Loucy (cell line): ENCODE measurements around the gene EFS.

Experiments
- H2AFZ ChIP-seq: fragments of 200-600 bp; sonication (generic); 2 replicates; pipeline ENCODE4 v1.6.0; 2016; ENCODE audit warnings: antibody characterized with exemption, mild to moderate bottlenecking, low read length, moderate library complexity
- H3F3A ChIP-seq: fragments of 200-600 bp; 2 replicates; pipeline ENCODE4 v1.6.0; 2016; ENCODE audit warnings: antibody characterized with exemption, low read depth, mild to moderate bottlenecking
- H3K27me3 ChIP-seq: fragments of 200-600 bp; sonication (generic); 2 replicates; pipeline ENCODE4 v1.6.1; 2014; ENCODE audit warnings: low read length, mild to moderate bottlenecking; ENCODE audit not compliant: insufficient read depth, poor library complexity, severe bottlenecking
- H3K36me3 ChIP-seq: fragments of 200-600 bp; sonication (generic); 2 replicates; pipeline ENCODE4 v1.6.1; 2016; ENCODE audit warnings: low read length; ENCODE audit not compliant: insufficient read depth
- H3K4me1 ChIP-seq: fragments of 200-600 bp; sonication (generic); 2 replicates; pipeline ENCODE4 v1.5.1; 2014; ENCODE audit warnings: low read length, mild to moderate bottlenecking; ENCODE audit not compliant: insufficient read depth, poor library complexity, severe bottlenecking
- H3K4me2 ChIP-seq: fragments of 200-600 bp; sonication (generic); 2 replicates; pipeline ENCODE4 v1.6.0; 2014; ENCODE audit warnings: antibody characterized with exemption, low read length, low read depth, mild to moderate bottlenecking; ENCODE audit not compliant: poor library complexity, severe bottlenecking
- H3K4me3 ChIP-seq: fragments of 200-600 bp; sonication (generic); 2 replicates; pipeline ENCODE4 v1.5.1; 2014; ENCODE audit warnings: low read length, mild to moderate bottlenecking, mixed read lengths; ENCODE audit not compliant: poor library complexity, severe bottlenecking
- H3K79me2 ChIP-seq: fragments of 200-600 bp; sonication (generic); 2 replicates; pipeline ENCODE4 v1.6.1; 2014; ENCODE audit warnings: low read length; ENCODE audit not compliant: insufficient read depth
- H3K9ac ChIP-seq: fragments of 200-600 bp; sonication (generic); 2 replicates; pipeline ENCODE4 v1.6.0; 2014; ENCODE audit warnings: mild to moderate bottlenecking, low read depth, low read length, moderate library complexity; ENCODE audit not compliant: poor library complexity, severe bottlenecking
- H3K9me2 ChIP-seq: fragments of 200-600 bp; sonication (generic); replicated peaks from 2 replicates; pipeline ENCODE4 v1.6.1; 2016; ENCODE audit warnings: low read depth, low read length, mixed read lengths
- H3K9me3 ChIP-seq: fragments of 200-600 bp; sonication (generic); 2 replicates; pipeline ENCODE4 v1.6.1; 2014; ENCODE audit warnings: mild to moderate bottlenecking, antibody characterized with exemption, low read length, low read depth; ENCODE audit not compliant: insufficient read depth
- H4K20me1 ChIP-seq: fragments of 200-600 bp; sonication (generic); 2 replicates; pipeline ENCODE4 v1.6.0; 2014; ENCODE audit warnings: antibody characterized with exemption, low read length, mild to moderate bottlenecking; ENCODE audit not compliant: insufficient read depth, poor library complexity, severe bottlenecking
- CTCF ChIP-seq: fragments of 200-600 bp; sonication (generic); conservative IDR thresholded peaks from 2 replicates; pipeline ENCODE4 v1.5.1; 2014; ENCODE audit warnings: mild to moderate bottlenecking, antibody characterized with exemption, low read length
- EZH2phosphoT487 ChIP-seq: fragments of 200-600 bp; IDR thresholded peaks from 2 replicates; pipeline ENCODE4 v1.6.1; 2018; ENCODE audit warnings: antibody characterized with exemption, mild to moderate bottlenecking, moderate library complexity, borderline replicate concordance

Gene EFS

GRCh38 chr14:23372509-23372908, 7.5 kb upstream of the EFS start, which contains the start of gene IL25:
Gene IL25, plus strand, starts transcription at chr14:23372809.
- Histone ChIP-seq H3K9me2 (no peaks in the 10 kb centered on the region), H2AFZ (no peak within 1 kb of the TSS), H3K9me3 (no peaks in the 10 kb centered on the region), H3K36me3 (no peaks in the 10 kb centered on the region), H4K20me1 (no peaks in the 10 kb centered on the region), H3K79me2 (no peaks in the 10 kb centered on the region), H3K9ac (no peak within 1 kb of the TSS), H3F3A (no peaks in the 10 kb centered on the region), H3K4me1 (no peaks in the 10 kb centered on the region), H3K4me3 (no peak within 1 kb of the TSS), H3K27me3 (no peaks in the 10 kb centered on the region), H3K4me2 (no peak within 1 kb of the TSS)
- TF ChIP-seq CTCF (no peak), EZH2phosphoT487 (no peak)

GRCh38 chr14:23371865-23372264, 6.9 kb upstream of the EFS start:
- no peaks in the 10 kb centered on the region for H3K27me3 ChIP-seq
- H3K36me3 ChIP-seq, result no peaks in the 10 kb centered on the region
- H3K4me2 ChIP-seq, result no peak overlapping the region
- no peaks in the 10 kb centered on the region for H3K4me1 ChIP-seq
- no peaks in the 10 kb centered on the region for H3K9me2 ChIP-seq
- no peak overlapping the region for H3K9ac ChIP-seq
- no peaks in the 10 kb centered on the region for H3K9me3 ChIP-seq
- TF ChIP-seq EZH2phosphoT487, result no peak
- TF ChIP-seq CTCF, result no peak
- no peaks in the 10 kb centered on the region for H3K79me2 ChIP-seq
- no peak overlapping the region for H3K4me3 ChIP-seq
- no peaks in the 10 kb centered on the region for H3F3A ChIP-seq
- no peaks in the 10 kb centered on the region for H4K20me1 ChIP-seq
- H2AFZ ChIP-seq, result no peak overlapping the region

- no peaks in the 10 kb centered on the region for H3K36me3 ChIP-seq
- H3K9ac ChIP-seq, result no peak overlapping the region
- TF ChIP-seq EZH2phosphoT487, result no peak
- TF ChIP-seq CTCF, result no peak
- no peaks in the 10 kb centered on the region for H3K27me3 ChIP-seq
- H3K4me2 ChIP-seq, result no peak overlapping the region
- H3K9me3 ChIP-seq, result no peaks in the 10 kb centered on the region
- no peaks in the 10 kb centered on the region for H3K9me2 ChIP-seq
- no peak overlapping the region for H2AFZ ChIP-seq
- no peaks in the 10 kb centered on the region for H3K4me1 ChIP-seq
- H3K79me2 ChIP-seq, result no peaks in the 10 kb centered on the region
- H4K20me1 ChIP-seq, result no peaks in the 10 kb centered on the region
- H3K4me3 ChIP-seq, result no peak overlapping the region
- H3F3A ChIP-seq, result no peaks in the 10 kb centered on the region
Observed at GRCh38 chr14:23370221-23370620, 5.2 kb upstream of the EFS start.
